HepG2 (cell line): Measurements from ENCODE around the gene ELP1. TPM values are rescaled to one million over a fixed set of nuclear protein-coding genes. Genes with fewer than 3 reads are reported as not detected.

ENCODE experiments used
- ATAC-seq: fragments of 200-7000 bp; cut with Tn5 transposase; 3 replicates; pipeline ENCODE4 v1.9.1; 2020; ENCODE audit warnings: mild to moderate bottlenecking, moderate library complexity
- BruUV-seq: library from RNA; stranded (reverse); fragments of 400-500 nt; replicated peaks from 2 replicates; lab custom pipeline; 2021; lab: Mats Ljungman, UMichigan
- CTCF ChIA-PET: fragments of 300-600 bp; formaldehyde crosslinking; extraction: SDS; loops from one replicate; lab custom pipeline; 2021; ENCODE audit warnings: low total read pairs, inconsistent platforms, low intra/inter-chr PET ratio; lab: Yijun Ruan, JAX
- POLR2A ChIA-PET: fragments of 350-600 bp; sonication (Branson Sonifier 250); formaldehyde crosslinking; loops from one replicate; lab custom pipeline; 2020; ENCODE audit warnings: antibody characterized with exemption, inconsistent platforms; lab: Yijun Ruan, JAX
- DNase-seq: peaks from one replicate; pipeline ENCODE4 v3.0.0-alpha.2; 2015; ENCODE audit warnings: low spot score
- FAIRE-seq: peaks from 3 replicates; lab custom pipeline; 2011; peaks lifted over from hg19 to GRCh38; lab: Jason Lieb, UNC
- H2AFZ ChIP-seq: one replicate; pipeline ENCODE4 v1.6.1; 2011; ENCODE audit warnings: low read length, inconsistent platforms
- H3K27ac ChIP-seq: fragments of 300-600 bp; 3 replicates; pipeline ENCODE4 v1.8.0; 2011; ENCODE audit warnings: mixed run types, mild to moderate bottlenecking, mixed read lengths, low read length, inconsistent platforms; ENCODE audit not compliant: insufficient read depth; ENCODE audit errors: extremely low read length
- H3K27me3 ChIP-seq, 2 experiments: fragments of 200-600 bp in 1 of 2; 2 replicates in 1 of 2; 3 replicates in 1 of 2; pipeline versions ENCODE4 v1.6.0 to v1.8.0; 2011; ENCODE audit warnings: low read length in 2 of 2, mild to moderate bottlenecking in 2 of 2, moderate library complexity in 2 of 2, inconsistent platforms in 1 of 2; ENCODE audit not compliant: insufficient read depth in 2 of 2, control insufficient read depth in 1 of 2
- H3K36me3 ChIP-seq, 2 experiments: fragments of 200-600 bp in 1 of 2; replicated peaks in 1 of 2; 2 replicates in 1 of 2; 3 replicates in 1 of 2; pipeline versions ENCODE4 v1.5.1 to v1.8.0; 2011; ENCODE audit warnings: low read length in 2 of 2, inconsistent platforms in 1 of 2; ENCODE audit not compliant: insufficient read depth in 2 of 2, control insufficient read depth in 1 of 2
- H3K4me1 ChIP-seq: 2 replicates; pipeline ENCODE4 v1.5.1; 2012; ENCODE audit warnings: low read length, inconsistent platforms; ENCODE audit not compliant: insufficient read depth
- H3K4me2 ChIP-seq: 2 replicates; pipeline ENCODE4 v1.6.0; 2011; ENCODE audit warnings: low read depth, low read length, inconsistent platforms
- H3K4me3 ChIP-seq, 3 experiments: fragments of 200-600 bp in 1 of 3; sonication (generic), shearing (Covaris generic) in 1 of 3; replicated peaks in 1 of 3; 2 replicates each; pipeline ENCODE4 v1.5.1; 2011 to 2016; ENCODE audit warnings: low read length in 3 of 3, inconsistent platforms in 2 of 3, low read depth in 2 of 3, mild to moderate bottlenecking in 2 of 3, control low read depth in 1 of 3, mixed read lengths in 1 of 3; ENCODE audit not compliant: insufficient read depth in 1 of 3
- H3K79me2 ChIP-seq: one replicate; pipeline ENCODE4 v1.6.1; 2011; ENCODE audit warnings: low read length, inconsistent platforms; ENCODE audit not compliant: insufficient read depth
- H3K9ac ChIP-seq: 2 replicates; pipeline ENCODE4 v1.6.0; 2011; ENCODE audit warnings: mild to moderate bottlenecking, low read depth, low read length, inconsistent platforms; ENCODE audit not compliant: insufficient read depth
- H3K9me3 ChIP-seq: 2 replicates; pipeline ENCODE4 v1.5.1; 2012; ENCODE audit warnings: mild to moderate bottlenecking, low read length
- H4K20me1 ChIP-seq: 2 replicates; pipeline ENCODE4 v1.6.0; 2011; ENCODE audit warnings: inconsistent platforms, mild to moderate bottlenecking, low read length, moderate library complexity; ENCODE audit not compliant: insufficient read depth
- BORCS8-MEF2B ChIP-seq: sonication (generic); formaldehyde crosslinking; IDR thresholded peaks from 2 replicates; pipeline ENCODE4 v1.8.0; 2022; ENCODE audit warnings: mild to moderate bottlenecking, missing genetic modification reagents
- CCDC6 ChIP-seq: sonication (generic); formaldehyde crosslinking; IDR thresholded peaks from 2 replicates; pipeline ENCODE4 v1.8.1; 2022; ENCODE audit warnings: mild to moderate bottlenecking, missing genetic modification reagents, moderate library complexity
- CSRNP1 ChIP-seq: sonication (generic); formaldehyde crosslinking; IDR thresholded peaks from 2 replicates; pipeline ENCODE4 v1.8.1; 2023; ENCODE audit warnings: mild to moderate bottlenecking, missing genetic modification reagents
- ETV6 ChIP-seq: sonication (generic); formaldehyde crosslinking; conservative IDR thresholded peaks from 2 replicates; pipeline ENCODE4 v1.4.0; 2020; ENCODE audit warnings: missing genetic modification reagents
- JUND ChIP-seq: sonication (generic); formaldehyde crosslinking; IDR thresholded peaks from 2 replicates; pipeline ENCODE4 v1.8.0; 2022; ENCODE audit warnings: mild to moderate bottlenecking, missing genetic modification reagents
- KDM5B ChIP-seq: sonication (generic); formaldehyde crosslinking; IDR thresholded peaks from 2 replicates; pipeline ENCODE4 v1.4.0; 2020; ENCODE audit warnings: missing genetic modification reagents, mild to moderate bottlenecking, borderline replicate concordance
- NFIC ChIP-seq: IDR thresholded peaks from 2 replicates; pipeline ENCODE4 v1.6.1; 2012; ENCODE audit warnings: mild to moderate bottlenecking, low read length, inconsistent platforms
- SALL2 ChIP-seq: sonication (generic); formaldehyde crosslinking; IDR thresholded peaks from 2 replicates; pipeline ENCODE4 v1.8.1; 2023; ENCODE audit warnings: mild to moderate bottlenecking, missing genetic modification reagents, inconsistent platforms
- SMAD3 ChIP-seq: sonication (generic); formaldehyde crosslinking; IDR thresholded peaks from 2 replicates; pipeline ENCODE4 v1.4.0; 2020; ENCODE audit warnings: missing genetic modification reagents
- ZFX ChIP-seq: sonication (generic); formaldehyde crosslinking; IDR thresholded peaks from 2 replicates; pipeline ENCODE4 v1.4.0; 2020; ENCODE audit warnings: mild to moderate bottlenecking, low read depth, missing genetic modification reagents, moderate library complexity
- ZNF235 ChIP-seq: sonication (generic); formaldehyde crosslinking; IDR thresholded peaks from 2 replicates; pipeline ENCODE4 v1.8.1; 2023; ENCODE audit warnings: mild to moderate bottlenecking, missing genetic modification reagents, borderline replicate concordance
- ZNF558 ChIP-seq: sonication (generic); formaldehyde crosslinking; IDR thresholded peaks from 2 replicates; pipeline ENCODE4 v1.9.0; 2022; ENCODE audit warnings: mild to moderate bottlenecking, missing genetic modification reagents, borderline replicate concordance
- WGBS: methylation state at CpG from one replicate; pipeline ENCODE4 v1.1.6; 2017; ENCODE audit warnings: low lambda C conversion rate; 5-methylcytosine and 5-hydroxymethylcytosine counted together
- in situ Hi-C: cut with HindIII; loops from 2 replicates; pipeline ENCODE4 v1.10.0; 2017; ENCODE audit warnings: low pct_unique_long_range_greater_than_20kb; ENCODE audit not compliant: extremely low pct_ligation_motif_present
- intact Hi-C: fragments of 100-400 bp; cut with micrococcal nuclease; formaldehyde crosslinking; loops from one replicate; pipeline ENCODE4 v1.10.0; 2022; ENCODE audit not compliant: unreplicated experiment
- polyA plus RNA-seq, 8 experiments: library from polyadenylated mRNA; depleted of rRNA in 3 of 8; stranded (reverse) in 7 of 8; unstranded in 1 of 8; fragments of >200 nt; fragmentation: Illumina TruSeq in 4 of 8; extraction: Trizol in 4 of 8; gene quantifications; 2 replicates each; pipeline versions ENCODE4 v1.2.1 to v1.2.3, GENCODE V29; 2011 to 2016; ENCODE audit warnings: low read depth in 4 of 8, missing spikeins in 1 of 8, mixed read lengths in 1 of 8; ENCODE audit not compliant: insufficient read depth in 1 of 8
- total RNA-seq, 5 experiments: library from RNA; depleted of rRNA; stranded (reverse); fragments of >200 nt; fragmentation: Illumina TruSeq; extraction: Trizol; gene quantifications; 2 replicates each; pipeline ENCODE4 v1.2.3, GENCODE V29; 2016; ENCODE audit warnings: low read depth in 1 of 5
- TF ChIP-seq, protein P1 (sequence below): sonication (generic); formaldehyde crosslinking; IDR thresholded peaks from 2 replicates; pipeline ENCODE4 v1.4.0; 2020; ENCODE audit warnings: low read depth, missing genetic modification reagents

ELP1 gene
- total and polyA plus RNA-seq, 2 of the 13 experiments (the other 11 are each of a cell fraction or from before 2014, with no cell fraction given): 157 to 275 TPM

DNA sequence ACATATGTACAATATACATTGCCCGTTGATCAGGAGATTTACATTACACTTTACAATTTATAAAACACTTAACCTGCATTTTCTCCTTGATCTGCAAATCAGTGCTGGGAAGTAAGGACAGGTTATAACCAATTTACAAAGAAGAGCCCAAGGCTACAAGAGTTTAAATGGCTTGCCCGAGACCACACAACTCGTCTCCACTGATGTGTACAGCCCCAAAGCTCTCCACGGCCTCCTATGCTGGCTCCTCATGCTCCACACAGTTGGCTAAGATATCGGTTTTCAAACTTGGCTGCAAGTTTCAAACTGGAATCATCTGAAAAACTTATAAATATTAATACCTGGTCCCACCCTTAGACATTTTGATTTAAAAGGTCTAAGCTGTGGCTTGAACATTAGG, 88.4 kb downstream of the ELP1 start (continued):
- TF ChIP-seq, protein P1, sequence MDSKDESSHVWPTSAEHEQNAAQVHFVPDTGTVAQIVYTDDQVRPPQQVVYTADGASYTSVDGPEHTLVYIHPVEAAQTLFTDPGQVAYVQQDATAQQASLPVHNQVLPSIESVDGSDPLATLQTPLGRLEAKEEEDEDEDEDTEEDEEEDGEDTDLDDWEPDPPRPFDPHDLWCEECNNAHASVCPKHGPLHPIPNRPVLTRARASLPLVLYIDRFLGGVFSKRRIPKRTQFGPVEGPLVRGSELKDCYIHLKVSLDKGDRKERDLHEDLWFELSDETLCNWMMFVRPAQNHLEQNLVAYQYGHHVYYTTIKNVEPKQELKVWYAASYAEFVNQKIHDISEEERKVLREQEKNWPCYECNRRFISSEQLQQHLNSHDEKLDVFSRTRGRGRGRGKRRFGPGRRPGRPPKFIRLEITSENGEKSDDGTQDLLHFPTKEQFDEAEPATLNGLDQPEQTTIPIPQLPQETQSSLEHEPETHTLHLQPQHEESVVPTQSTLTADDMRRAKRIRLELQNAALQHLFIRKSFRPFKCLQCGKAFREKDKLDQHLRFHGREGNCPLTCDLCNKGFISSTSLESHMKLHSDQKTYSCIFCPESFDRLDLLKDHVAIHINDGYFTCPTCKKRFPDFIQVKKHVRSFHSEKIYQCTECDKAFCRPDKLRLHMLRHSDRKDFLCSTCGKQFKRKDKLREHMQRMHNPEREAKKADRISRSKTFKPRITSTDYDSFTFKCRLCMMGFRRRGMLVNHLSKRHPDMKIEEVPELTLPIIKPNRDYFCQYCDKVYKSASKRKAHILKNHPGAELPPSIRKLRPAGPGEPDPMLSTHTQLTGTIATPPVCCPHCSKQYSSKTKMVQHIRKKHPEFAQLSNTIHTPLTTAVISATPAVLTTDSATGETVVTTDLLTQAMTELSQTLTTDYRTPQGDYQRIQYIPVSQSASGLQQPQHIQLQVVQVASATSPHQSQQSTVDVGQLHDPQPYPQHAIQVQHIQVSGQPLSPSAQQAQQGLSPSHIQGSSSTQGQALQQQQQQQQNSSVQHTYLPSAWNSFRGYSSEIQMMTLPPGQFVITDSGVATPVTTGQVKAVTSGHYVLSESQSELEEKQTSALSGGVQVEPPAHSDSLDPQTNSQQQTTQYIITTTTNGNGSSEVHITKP: no peak
- no peak for TF ChIP-seq NFIC
- no peak for TF ChIP-seq ZFX (CRISPR knock-in tag)

GRCh38 chr9:108844856-108845255, 89.1 kb downstream of the ELP1 start:
- H3K9ac ChIP-seq: no peak overlapping the region
- H2AFZ ChIP-seq: no peak overlapping the region
- in situ Hi-C loops (no loop called here), intact Hi-C loops (no loop called here)
- no peak overlapping the region for H3K4me2 ChIP-seq
- H3K27me3 ChIP-seq: no peaks in the 10 kb centered on the region
- no peaks in the 10 kb centered on the region for H3K79me2 ChIP-seq
- no peaks in the 10 kb centered on the region for H3K36me3 ChIP-seq
- H4K20me1 ChIP-seq: no peaks in the 10 kb centered on the region
- H3K4me3 ChIP-seq: no peak overlapping the region
- WGBS: 97% methylated on average over 2 of the region's 2 CpGs
- DNase-seq (no peak), FAIRE-seq (no peak), ATAC-seq (no peak)
- no peak overlapping the region for H3K27ac ChIP-seq
- BruUV-seq: no TSS peak
- H3K9me3 ChIP-seq: no peaks in the 10 kb centered on the region
- peaks cover 23% of the 10 kb centered on the region for H3K4me1 ChIP-seq
- ChIA-PET CTCF (no interaction called here), POLR2A (no interaction called here)
- TF ChIP-seq SMAD3 (CRISPR knock-in tag) (no peak), KDM5B (CRISPR knock-in tag) (no peak), ZNF235 (no peak), BORCS8-MEF2B (CRISPR knock-in tag) (no peak), JUND (CRISPR knock-in tag) (no peak), CCDC6 (no peak), CSRNP1 (CRISPR knock-in tag) (no peak), ETV6 (no peak), ZNF558 (CRISPR knock-in tag) (no peak), SALL2 (CRISPR knock-in tag) (no peak)
